Activated CD4-positive, alpha-beta T cell treated with anti-CD3 and anti-CD28 coated beads, Interleukin-2, amount 50 U/mL, for 1 hour (primary cell): ENCODE results near the gene RTF1.
A peak's percentile ranks its signal among the peaks of the same experiment; 100 is the strongest.

Source experiments
- DNase-seq: peaks from one replicate; pipeline ENCODE4 v3.0.0-alpha.2; 2020

Gene RTF1

DNA sequence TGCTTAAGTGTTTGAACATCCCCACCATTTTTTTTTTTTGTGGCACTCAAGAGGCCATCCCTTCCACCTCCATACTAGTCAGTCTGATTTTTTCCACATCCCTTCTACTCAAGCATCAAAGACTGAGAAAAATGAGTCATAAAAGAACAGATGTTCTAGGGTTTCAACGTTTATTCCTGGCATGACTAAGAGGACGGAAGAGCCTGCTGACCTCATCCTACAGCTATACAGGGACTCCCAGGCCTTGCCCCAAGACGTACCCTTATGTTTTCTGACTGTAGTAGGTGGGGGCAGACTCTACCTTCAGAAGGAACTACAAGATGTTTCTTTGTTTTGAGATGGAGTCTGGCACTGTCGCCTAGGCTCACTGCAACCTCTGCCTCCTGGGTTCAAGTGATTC, 73.5 kb downstream of the RTF1 start:
- no peak for DNase-seq

DNA sequence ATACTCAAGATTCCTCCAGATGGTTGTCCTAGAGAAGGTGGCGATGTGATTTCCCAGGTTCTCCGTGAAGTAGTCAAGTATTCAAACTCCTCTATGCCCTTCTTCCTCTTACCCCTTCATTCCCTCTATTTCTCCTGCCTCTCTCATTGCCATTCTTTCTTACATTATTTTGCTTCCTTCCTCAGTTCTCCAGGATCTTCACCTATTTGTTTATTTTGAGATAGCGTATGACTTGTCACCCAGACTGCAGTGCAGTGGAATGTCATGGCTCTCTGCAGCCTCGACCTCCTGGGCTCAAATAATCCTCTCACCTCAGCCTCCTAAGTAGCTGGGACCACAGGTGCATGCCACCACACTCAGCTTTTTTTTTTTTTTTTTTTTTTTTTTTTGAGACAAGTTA, 75.0 kb downstream of the RTF1 start:
- DNase-seq = no peak

DNA sequence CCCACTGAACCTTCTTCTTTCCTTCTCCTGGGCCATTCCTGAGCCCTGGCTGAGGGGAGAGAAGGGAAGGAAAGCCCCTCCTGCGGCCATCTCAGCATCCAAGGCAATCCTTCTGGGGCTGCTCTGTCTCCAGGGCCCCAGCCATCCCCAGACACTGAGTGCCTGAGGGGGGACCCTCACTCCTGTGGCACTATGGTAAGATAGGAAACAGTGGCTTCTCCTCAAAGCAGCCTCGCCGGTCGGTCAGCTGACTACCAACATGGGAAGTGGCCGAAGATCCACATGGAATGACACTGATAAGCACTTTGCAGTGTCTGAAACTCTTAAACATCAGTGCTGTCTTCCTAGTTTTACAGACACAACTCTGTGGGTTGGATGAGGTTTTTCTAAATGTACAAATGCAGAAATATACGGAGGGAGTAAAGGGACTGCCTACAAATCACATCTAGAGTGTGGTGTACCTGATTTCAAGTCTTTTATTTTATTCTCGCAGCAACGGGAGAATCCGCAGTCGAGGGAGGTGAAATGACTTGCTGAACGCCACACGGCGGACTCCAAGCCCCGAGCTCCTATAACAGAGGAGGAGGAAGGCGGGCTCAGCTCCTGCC, 75.8 kb downstream of the RTF1 start:
- DNase-seq = no peak

DNA sequence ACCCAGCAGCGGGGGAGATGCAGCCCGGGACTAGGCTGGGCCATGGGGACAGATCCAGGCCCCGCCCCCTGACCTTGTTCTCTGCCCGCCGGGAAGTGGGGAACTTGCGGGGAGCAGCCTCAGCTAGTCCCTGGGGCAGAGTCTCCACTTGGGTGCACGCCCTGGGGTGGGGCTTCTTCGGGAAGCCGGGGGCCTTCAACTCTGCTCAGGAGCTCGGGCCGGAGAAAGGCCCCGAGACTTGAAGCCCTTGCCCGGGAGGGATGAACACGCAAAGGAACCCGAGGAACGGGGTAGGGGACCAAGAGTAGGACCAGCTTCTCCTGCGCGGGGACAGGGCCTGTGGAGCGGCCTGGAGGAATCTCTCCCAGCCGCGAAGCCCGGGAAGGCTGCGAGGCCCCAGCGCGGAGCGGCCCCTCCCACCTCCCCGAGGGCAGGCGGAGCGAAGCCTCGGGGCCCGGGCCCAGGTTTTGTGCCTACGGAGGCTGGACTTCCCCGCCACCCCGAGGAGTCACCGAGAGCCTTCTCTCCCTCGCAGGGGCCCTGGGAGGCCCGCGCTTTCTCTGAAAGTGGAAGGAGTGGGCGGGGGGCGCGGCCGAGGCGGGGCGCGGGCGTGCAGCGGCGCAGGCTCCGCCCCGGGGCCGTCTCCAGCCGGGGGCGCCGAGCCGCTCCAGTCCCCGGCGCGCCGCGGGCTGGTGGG, 76.5 kb downstream of the RTF1 start, which contains the start of gene ITPKA:
TSS of gene ITPKA (plus strand) at position 670 of the 697 bp plus-strand sequence. CDS start 54 bp downstream, outside the sequence.
- DNase-seq = peak; percentile 70

DNA sequence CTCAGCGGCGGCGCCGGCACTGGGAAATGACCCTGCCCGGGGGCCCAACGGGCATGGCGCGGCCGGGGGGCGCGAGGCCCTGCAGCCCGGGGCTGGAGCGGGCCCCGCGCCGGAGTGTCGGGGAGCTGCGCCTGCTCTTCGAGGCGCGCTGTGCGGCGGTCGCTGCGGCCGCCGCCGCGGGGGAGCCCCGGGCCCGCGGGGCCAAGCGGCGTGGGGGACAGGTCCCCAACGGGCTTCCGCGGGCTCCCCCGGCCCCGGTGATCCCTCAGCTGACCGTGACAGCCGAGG, 77.0 kb downstream of the RTF1 start:
- DNase-seq = no peak

DNA sequence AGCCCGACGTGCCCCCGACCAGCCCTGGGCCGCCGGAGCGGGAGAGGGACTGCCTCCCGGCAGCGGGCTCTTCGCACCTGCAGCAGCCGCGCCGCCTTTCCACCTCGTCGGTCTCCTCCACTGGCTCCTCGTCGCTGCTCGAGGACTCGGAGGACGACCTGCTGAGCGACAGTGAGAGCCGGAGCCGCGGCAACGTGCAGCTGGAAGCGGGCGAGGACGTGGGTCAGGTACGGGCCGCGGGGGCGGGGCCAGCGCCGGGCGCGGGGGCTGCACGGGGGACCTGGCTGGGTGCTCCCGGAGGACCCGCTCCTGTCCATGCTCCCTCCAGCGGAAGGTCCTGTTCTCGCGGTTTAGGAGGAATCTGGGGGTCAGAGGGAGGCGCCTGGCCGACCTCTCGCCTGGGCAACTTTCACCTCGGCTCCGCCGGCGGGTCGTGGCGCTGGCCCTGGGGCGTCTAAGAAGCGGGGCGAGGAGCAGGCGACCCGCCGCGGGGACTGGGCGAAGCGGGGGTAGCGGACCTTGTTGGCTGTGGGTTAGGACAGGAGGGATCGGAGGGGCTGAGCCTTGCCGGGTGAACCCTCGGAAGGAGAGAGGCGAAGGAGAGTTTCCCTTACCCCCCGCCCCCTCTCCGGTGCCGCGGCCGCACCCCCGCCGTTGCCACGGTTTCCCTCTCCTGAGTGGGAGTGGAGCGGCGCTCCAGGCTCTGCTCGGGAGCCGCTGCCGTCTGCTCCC, 77.5 kb downstream of the RTF1 start:
- peak; percentile 42 for DNase-seq

DNA sequence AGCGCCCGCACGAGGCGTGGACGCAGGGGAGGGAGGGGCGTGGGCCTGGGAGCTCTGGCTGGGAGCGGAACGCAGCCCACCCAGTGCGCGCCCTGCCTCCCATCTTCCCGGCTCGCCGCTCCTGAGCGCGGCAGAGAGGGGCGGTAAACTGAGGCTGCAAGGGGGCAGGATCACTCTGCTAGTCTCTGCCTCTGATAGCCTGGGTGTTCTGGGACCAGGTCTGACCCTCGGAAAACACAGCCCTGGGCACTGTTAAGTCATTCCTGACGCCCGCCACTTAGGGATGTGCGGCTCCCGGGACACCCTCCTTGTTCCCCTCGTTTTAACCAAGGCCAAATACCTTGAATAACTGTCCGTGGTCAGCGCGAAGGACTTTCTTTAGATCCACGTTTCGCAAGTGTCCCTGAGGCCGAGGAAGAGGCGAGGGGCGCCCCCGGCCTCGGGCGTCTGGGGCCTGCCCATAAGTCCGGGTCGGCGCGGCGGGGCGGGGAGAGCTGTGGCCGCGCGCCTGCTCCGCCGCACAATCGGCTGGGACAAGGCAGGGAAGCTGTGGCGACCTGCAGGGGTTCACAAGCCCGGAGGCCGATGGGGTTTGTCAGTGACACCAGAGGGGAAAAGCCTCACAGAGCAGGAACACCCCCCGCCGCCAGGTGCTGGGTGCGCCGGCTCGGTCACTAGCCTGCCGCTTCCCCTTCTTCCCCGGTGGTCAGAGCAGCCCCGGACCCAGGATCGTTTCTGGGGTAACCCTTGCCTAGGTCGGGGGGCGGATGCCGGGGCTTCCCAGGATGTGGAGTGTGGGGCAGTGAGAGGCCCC, 78.2 kb downstream of the RTF1 start:
- peak; percentile 30 for DNase-seq

DNA sequence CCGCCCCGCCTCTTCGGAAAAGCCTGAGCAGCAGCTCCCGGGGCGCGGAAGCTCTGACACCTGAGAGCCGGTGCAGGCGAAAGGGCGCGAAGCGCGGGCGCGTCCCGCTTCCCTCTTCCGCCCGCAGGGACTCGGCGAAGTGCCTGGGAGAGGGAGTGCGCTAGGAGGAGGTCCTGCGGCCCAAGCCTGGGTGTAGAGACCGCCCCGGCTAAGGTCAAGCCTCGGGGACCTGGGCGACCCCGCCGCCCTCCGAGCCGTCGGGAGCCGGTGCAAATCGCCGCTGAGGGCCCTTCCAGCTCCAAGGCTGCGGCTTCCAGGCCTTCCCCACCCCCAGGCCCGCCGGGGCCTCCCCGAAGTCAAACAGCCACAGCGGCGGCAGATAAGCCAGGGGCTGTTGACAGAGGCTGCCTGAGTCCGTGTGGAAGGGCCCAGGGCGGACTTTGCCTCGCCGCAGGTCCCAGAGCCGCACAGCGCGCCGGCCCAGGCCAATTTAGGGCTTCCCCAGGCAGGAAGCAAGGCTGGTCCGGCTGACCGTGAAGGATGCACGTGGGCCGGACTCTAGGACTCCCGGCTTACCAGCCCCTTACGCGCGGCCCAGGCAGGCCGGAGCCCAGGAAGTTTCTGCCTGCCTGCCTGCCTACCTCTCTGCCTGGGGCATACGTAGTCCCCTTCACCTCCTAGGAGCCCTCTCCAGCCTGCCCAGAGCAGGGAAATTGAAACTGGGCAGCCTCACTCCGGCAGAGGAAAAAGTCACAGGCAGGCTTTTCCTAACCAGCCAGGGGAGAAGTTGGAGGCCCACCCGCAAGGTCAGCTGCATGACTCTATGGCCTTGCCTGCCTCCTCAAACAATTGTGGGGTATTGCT, 79.1 kb downstream of the RTF1 start:
- DNase-seq = no peak

DNA sequence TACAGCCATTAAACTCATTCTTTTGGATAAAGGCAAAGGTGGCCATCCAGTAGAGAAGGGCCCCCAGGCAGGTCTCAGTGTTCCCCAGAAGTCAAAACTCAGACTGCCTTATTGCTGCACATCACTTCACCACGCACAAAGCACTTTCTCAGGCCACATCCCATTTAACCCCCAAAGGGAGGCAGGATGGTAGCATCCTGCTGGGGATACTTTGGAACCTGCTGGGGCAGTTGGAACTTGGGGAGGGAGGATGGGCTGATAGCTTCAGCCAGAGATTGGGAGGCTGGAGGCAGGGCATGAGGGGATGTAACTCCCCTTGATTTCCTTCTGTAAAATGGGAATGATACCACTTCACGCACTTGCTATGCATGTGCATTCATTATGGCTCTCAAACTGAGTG, 81.8 kb downstream of the RTF1 start:
- DNase-seq = no peak

DNA sequence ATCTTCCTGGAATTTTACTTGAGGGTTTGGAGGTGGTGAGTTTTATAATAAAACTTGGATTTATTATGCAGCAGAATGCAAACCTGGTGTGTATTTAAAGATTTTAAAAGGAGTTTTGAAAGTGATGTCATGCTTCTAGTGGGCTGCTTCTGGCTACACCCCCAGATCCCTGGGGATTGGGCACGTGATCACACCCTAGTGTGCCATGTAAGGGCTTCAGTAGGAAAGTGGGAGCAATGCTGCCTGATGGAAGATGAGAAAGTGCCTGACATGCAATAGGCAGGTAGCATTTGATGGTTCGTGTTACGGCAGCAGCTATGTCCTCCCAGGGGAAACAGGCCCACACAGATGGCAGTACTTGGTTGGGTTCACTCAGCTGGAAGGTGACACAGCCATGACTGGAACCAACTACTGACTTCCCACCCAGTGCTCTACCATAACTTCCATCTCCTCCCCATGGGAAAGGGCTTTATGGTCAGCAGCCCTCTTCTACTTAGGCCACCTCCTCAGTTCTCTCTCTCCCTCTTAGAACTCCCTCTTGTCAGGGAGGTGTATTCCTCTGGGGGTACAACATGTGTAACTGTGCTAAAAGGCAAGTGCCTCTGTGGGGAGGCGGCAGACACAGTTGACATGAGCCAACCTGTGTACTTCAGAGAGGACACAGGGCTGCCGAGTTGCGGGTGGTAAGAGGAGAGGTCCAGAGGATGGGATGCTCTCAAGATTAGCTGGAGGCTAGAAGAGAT, 82.4 kb downstream of the RTF1 start:
- DNase-seq = no peak

DNA sequence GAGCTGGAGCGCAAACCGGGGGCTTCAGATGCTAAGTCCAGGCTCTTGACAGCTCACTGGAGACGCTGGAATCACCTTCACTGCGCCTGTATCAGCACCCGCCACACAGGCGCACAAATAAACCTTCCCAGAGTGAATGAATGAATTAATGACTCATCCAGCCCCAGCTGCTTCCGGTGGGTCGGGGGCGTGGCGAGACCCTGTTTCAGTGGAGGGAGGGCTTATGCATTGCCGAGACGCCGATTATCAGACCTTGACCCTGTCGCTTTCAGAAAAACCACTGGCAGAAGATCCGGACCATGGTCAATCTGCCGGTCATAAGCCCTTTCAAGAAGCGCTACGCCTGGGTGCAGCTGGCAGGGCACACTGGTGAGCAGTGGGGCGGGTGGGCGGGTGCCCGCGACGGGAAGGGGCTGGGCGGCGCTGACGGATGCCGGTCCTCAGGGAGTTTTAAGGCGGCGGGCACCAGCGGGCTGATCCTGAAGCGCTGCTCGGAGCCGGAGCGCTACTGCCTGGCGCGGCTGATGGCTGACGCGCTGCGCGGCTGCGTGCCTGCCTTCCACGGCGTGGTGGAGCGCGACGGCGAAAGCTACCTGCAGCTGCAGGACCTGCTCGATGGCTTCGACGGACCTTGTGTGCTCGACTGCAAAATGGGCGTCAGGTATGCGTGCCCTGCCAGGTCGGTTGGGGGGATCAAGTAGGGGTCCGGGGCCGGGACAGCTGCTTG, 84.5 kb downstream of the RTF1 start:
- DNase-seq = peak; percentile 43

DNA sequence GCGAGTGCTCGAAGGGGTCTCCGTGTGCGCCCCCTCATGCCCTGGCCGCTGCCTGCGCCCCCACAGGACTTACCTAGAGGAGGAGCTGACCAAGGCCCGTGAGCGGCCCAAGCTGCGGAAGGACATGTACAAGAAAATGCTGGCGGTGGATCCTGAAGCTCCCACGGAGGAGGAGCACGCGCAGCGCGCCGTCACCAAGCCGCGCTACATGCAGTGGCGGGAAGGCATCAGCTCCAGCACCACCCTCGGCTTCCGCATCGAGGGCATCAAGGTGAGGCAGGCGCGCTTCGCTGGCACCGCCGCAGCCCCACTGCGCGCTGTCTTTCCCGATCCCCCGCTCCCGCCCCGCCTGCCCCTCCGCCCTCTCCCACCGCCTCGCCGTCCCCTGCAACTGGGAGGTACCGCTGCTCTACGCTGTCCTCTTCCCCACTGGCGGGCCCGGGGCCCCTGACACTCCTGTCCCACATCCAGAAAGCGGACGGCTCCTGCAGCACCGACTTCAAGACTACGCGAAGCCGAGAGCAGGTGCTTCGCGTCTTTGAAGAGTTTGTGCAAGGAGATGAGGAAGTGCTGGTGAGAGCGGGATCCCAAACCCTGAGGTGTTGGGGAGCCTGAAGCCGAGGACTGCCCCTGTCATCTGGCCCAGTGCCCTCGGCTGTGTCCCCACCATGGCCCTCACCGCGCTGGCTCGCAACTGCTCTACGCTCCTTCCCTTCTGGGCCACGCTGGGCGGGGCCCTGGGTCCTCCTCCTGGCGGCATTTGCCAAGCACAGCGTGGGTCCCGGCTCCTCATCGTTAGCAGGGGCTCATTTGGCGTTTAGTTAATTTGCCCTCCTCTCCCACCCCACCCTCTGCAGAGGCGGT, 85.3 kb downstream of the RTF1 start:
- peak; percentile 46 for DNase-seq

DNA sequence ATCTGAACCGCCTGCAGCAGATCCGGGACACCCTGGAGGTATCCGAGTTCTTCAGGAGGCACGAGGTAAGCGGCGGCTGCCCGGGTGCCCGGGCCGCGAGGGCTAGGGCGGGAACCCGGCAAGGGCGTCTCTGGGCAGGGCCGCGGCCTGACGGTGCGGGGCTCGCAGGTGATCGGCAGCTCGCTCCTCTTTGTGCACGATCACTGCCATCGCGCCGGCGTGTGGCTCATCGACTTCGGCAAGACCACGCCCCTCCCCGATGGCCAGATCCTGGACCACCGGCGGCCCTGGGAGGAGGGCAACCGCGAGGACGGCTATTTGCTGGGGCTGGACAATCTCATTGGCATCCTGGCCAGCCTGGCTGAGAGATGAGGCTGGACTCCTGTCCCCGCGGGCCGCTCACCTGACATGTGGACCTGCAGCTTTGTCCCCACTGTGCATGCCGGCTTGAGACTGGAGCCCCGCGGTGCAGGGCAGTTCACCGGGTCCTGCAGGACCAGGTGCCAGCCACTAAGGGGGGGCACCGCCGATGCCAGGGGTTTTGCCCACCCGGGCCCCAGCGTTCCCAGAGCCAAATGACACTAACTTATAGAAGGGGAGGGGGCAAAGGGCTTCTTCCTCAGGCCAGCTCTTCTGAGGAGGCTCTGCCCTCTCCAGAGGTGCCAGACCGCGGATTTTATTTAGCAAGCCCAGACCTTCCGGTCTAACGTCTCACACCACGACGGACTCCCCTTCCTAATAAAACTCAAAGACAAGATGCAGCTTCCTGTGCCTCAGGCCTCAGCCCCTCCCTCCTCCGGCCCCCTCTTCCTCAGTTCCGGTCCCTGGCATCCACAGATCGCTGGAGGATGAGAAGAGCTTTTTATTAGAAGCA, 86.1 kb downstream of the RTF1 start:
- DNase-seq = no peak

DNA sequence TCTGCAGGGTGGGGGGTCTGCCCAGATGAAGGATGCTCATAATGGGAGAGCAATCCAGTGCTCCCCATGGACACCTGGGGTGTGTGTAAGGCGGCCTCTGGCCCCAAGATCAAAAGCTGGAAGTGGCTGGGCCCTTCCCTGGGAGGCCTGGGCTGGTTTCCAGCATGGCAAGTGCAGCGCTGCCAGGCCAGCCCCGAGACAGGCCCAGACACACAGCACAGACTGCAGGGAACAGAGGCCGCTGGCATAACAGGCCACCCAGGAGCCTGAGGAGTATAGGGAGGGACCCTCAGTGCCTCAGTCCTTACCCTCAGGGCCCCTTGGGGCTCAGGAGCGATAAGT, 86.7 kb downstream of the RTF1 start:
- no peak for DNase-seq

DNA sequence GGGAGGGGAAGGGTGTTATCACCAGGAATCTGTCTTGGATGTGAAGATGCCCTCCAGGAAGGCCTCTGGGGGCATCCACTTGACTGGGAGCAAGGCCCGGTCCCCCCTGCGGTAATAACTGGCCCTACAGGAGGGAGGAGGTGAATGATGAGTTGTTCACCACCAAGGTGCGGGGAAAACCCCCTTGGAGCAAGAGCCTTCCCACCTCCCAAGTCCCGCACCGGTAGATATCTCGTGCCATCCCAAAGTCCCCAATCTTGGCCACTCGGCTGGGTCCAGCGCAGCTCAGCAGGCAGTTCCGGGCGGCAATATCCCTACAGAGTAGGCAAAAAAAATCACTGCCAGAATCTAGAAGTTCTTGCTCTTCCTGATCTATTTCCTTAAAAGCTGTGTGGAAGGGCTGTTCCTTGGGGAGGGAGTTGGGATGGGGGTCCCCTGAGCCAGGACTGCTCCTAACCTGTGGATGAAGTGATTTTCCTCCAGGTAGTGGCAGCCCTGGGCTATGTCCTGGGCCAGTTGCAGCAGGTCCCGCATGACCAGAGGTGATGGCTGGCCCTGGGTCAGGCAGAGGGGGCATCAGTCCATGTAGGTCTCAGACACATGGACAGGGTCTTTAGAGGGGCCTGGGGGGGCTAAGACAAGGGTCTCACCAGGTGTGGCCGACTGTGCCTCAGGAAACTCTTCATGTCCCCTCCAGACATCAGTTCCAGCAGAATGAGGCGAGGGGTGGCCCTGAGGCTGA, 88.0 kb downstream of the RTF1 start:
- no peak for DNase-seq

DNA sequence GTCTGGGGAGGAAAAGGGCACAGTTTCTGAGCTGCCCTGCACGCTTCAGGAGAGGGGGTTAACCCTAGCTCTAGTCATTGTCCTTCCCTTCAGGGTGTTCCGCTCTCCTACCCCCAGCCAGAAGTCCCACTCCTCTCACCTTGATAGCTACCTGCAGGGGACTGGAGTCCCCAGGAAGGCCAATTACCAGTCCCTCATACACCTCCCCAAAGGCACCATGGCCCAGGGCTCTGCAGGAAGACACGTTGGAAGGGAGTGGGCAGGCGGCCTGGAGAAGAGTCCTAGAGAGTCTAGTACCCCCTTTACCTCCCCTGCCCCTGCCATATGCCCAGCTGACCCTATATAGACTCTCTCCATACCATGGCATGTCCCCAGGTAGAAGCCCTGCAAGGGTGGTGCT, 88.9 kb downstream of the RTF1 start:
- DNase-seq = no peak

DNA sequence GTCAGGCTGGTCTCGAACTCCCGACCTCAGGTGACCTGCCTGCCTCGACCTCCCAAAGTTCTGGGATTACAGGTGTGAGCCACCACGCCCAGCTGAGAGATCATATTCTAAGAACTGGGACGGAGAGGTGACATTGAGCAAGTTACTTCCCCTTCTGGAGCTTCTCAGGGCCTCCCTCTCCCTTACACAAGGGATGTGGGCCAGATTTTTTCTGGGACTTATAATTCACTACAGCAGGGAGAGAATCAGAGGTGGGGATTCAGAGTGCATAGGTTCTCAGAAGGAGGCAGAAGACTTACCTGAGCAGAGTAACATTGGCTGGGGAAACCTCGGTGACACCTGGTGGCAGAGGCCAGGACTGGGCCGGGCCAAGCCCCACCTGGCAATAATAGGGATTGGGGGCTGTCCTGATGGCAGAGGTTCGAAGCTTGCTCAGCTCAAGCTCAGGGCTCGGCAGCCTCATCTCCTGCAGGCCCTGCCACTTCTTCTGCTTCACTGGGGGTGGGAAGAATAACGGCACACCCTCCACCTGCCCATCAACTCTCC, 90.0 kb downstream of the RTF1 start:
- no peak for DNase-seq

DNA sequence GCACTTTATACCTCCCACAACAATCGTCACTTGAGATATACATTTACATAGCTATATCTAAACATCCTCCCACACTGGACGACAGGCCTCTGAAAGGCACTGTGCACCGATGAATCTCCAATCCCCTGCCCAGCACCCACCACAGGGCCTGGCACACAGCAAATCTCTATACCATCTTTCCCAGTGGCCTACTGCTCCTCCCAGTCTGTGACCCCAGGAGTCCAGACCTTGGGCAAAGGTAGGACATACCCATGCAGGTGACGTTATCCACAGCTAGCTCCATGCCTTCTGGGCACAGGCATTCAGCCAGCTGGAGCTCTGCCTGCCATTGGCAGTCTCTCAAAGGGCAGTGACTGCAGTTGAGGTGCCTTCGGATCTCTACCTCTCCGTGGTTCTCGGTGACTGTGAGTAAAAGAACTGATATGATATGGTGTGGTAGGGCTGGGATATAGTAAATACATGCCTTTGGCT, 91.0 kb downstream of the RTF1 start:
- DNase-seq = no peak
